Tibial nerve (tissue), 4 donors: ENCODE data around the gene NFAT5.
"Not testable (repeated sequence)": the region's sequence is repeated elsewhere in the genome, so short reads cannot be mapped to it uniquely, and the experiment has no call there.

ENCODE experiments used
- EP300 ChIP-seq, 2 donors: sonication (generic); formaldehyde crosslinking; IDR thresholded peaks; one replicate each; pipeline ENCODE4 v1.6.1; 2017; ENCODE audit warnings: antibody characterized with exemption in 2 of 2, mild to moderate bottlenecking in 1 of 2
- POLR2A ChIP-seq, 2 donors: fragments of 450-650 bp; IDR thresholded peaks; one replicate each; pipeline ENCODE4 v1.6.1; 2017; ENCODE audit warnings: antibody characterized with exemption in 2 of 2, mild to moderate bottlenecking in 2 of 2, moderate library complexity in 2 of 2
- TF ChIP-seq, protein P1 (sequence below), 5 experiments: fragments of 200-600 bp in 3 of 5; fragments of 450-650 bp in 2 of 5; sonication (generic) in 3 of 5; IDR thresholded peaks; one replicate each; pipeline ENCODE4 v1.5.1; 2016 to 2019; ENCODE audit warnings: antibody characterized with exemption in 5 of 5, mild to moderate bottlenecking in 3 of 5, moderate library complexity in 2 of 5

DNA sequence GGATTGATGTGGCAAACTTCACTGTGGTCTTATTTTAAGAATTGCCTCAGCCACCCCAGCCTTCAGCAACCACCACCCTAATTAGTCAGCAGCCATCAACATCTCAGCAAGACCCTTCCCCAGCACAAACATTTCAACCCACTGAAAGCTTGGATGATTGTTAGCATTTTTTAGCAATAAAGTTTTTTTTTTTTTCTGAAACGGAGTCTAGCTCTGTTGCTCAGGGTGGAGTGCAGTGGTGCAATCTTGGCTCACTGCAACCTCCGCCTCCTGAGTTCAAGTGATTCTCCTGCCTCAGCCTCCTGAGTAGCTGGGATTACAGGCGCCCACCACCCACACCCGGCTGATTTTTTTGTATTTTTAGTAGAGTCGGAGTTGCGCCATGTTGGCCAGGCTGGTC lies 19.1 kb upstream of the NFAT5 start:
- TF ChIP-seq, protein P1, sequence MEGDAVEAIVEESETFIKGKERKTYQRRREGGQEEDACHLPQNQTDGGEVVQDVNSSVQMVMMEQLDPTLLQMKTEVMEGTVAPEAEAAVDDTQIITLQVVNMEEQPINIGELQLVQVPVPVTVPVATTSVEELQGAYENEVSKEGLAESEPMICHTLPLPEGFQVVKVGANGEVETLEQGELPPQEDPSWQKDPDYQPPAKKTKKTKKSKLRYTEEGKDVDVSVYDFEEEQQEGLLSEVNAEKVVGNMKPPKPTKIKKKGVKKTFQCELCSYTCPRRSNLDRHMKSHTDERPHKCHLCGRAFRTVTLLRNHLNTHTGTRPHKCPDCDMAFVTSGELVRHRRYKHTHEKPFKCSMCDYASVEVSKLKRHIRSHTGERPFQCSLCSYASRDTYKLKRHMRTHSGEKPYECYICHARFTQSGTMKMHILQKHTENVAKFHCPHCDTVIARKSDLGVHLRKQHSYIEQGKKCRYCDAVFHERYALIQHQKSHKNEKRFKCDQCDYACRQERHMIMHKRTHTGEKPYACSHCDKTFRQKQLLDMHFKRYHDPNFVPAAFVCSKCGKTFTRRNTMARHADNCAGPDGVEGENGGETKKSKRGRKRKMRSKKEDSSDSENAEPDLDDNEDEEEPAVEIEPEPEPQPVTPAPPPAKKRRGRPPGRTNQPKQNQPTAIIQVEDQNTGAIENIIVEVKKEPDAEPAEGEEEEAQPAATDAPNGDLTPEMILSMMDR (IDR thresholded peaks at IDR 0.05), result not testable (repeated sequence)
- TF ChIP-seq EP300, POLR2A (IDR thresholded peaks at IDR 0.05): not testable (repeated sequence)
